Activated CD8-positive, alpha-beta memory T cell treated with anti-CD3 and anti-CD28 coated beads for 36 hours (primary cell): ENCODE results near the gene POP7. TPM values are rescaled to one million over a fixed set of nuclear protein-coding genes. Genes with fewer than 3 reads are reported as not detected.

ENCODE experiments used
- CTCF ChIA-PET: fragments of 350-600 bp; sonication (Branson Sonifier 250); formaldehyde crosslinking; loops from one replicate; lab custom pipeline; 2021; ENCODE audit warnings: antibody characterized with exemption; lab: Charles Lee
- POLR2A ChIA-PET: fragments of 350-600 bp; sonication (Branson Sonifier 250); formaldehyde crosslinking; loops from one replicate; lab custom pipeline; 2021; ENCODE audit warnings: antibody characterized with exemption; lab: Charles Lee
- total RNA-seq, 2 experiments: library from RNA; stranded (reverse); gene quantifications; one replicate each; pipeline ENCODE4 v1.2.3, GENCODE V29; 2021

The POP7 gene
- total RNA-seq, 2 experiments from 2014 or later = 82.3 to 85.9 TPM

DNA sequence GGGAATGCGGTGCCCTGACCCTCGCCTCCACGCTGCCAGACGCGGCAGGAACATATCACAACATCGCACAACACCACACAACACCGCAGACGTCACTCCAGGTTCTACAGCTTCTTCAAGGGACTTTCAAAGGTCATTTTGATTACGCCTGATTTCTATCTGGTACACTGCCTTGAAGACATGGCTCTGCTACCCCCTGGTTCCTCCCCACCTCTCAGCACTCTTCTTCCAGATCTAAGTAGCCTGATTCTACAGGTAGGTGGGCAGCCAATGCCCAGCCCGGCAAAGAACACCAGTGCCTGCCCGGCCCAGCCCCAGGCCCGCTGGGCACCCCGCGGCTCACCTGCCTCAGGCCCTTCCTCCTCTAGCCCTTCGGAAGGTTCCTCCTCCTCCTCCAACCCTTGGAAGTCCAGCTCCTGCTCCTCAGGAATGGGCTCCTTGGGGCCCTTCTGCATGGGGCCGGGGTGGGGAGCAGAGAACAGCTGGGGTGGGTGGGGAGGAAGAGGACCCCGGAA lies 20.2 kb upstream of the POP7 start:
- POLR2A ChIA-PET = no interaction called here
- CTCF ChIA-PET = interaction anchor here (1.0 to 1.6 kb wide), 3 partner anchors 8 to 167 kb away, joined by 3 read pairs; partner anchors contain the start of gene SLC12A9

DNA sequence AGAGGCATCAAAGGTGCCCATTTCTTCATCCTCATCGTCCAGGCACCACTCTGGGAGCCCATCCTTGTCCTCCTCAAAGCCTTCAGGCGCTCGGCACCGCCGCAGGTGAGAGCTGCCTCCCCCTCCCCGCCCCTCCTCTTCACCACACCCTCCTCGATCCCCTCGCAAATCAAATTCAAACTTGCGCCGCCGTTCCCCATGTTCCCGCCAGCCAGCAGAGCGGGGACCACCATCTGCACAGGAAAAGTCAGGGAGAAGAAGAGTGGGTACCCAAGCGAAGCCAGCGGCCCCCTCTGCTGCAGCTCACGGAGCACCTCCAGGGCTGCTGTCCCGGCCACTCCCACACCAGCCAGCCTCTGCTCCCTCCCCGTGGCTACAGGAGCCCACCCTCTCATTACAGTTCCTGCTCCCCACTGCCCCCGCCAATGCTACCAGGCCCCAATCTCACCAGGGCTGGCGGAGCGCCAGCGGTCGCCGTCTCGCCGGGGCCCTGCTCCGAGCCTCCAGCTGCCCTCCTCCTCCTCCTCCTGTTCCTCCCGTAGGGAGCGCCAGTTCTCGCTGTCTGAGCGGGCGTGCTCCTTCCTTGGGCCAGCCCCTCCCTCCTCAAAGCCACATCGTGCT lies 19.6 kb upstream of the POP7 start:
- CTCF ChIA-PET = interaction anchor here (1.0 to 1.6 kb wide), 2 partner anchors 9 to 166 kb away, joined by 3 read pairs; partner anchors contain the start of gene SLC12A9

DNA sequence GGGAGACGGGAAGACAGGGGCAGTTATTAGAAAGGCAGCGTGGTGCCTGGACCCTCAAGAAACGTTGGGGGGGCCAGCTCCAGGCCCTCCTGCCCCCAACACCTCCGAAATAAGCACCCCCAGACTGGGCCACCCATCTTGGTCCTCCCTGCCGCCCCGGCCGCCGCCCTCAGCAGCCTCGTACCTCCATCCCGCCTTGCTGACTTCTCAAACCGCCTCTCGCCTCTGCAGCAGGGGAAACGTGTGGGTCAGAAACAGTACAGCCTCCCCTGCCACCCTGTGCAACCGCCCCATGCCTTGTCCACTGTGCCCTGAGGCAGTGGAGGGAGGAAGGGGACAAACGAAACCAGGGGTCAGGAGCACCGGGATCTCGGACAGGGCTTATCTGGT lies 19.1 kb upstream of the POP7 start:
- ChIA-PET CTCF (no interaction called here), POLR2A (no interaction called here)

More for the DNA sequence above, 19.6 kb upstream of the POP7 start:
- POLR2A ChIA-PET = no interaction called here

GRCh38 chr7:100687261-100687660 lies 18.7 kb upstream of the POP7 start:
- ChIA-PET POLR2A (interaction anchor here (0.8 kb wide), 1 partner anchor 102 kb away, joined by 7 read pairs; the partner anchor contains the start of genes FBXO24 and LRCH4), CTCF (interaction anchor here (0.6 kb wide), 1 partner anchor 1022 kb away, joined by 3 read pairs; no protein-coding TSS in a partner anchor)

DNA sequence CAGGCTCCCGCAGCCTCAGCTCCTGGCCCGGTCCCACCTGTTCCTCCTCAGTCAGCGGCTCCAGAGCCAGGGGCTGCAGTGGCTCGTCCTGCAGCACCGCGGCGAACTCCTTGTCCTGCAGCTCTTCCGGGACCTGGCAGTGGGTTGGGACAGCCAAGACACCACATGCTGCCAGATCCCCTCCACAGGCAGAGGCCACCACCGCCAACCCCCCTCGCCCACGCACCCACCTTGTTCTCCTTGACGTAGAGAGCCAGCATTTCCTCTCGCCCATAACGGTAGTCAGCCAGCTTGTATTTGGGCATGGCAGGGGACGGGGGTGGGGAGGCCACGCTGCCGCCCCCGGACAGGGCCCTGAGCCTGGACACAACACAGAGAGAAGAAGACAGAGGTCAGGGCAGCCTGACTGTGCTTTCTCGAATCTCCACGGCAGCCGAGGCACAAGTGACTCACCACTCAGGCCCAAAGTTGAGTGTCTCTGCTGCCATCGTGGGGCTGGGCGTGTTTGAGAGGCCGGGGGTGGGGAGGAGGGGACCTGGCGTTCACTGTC lies 18.1 kb upstream of the POP7 start:
- POLR2A ChIA-PET = interaction anchor here (0.8 kb wide), 1 partner anchor 102 kb away, joined by 7 read pairs; the partner anchor contains the start of genes FBXO24 and LRCH4
- CTCF ChIA-PET = interaction anchor here (0.6 kb wide), 1 partner anchor 1022 kb away, joined by 3 read pairs; no protein-coding TSS in a partner anchor

DNA sequence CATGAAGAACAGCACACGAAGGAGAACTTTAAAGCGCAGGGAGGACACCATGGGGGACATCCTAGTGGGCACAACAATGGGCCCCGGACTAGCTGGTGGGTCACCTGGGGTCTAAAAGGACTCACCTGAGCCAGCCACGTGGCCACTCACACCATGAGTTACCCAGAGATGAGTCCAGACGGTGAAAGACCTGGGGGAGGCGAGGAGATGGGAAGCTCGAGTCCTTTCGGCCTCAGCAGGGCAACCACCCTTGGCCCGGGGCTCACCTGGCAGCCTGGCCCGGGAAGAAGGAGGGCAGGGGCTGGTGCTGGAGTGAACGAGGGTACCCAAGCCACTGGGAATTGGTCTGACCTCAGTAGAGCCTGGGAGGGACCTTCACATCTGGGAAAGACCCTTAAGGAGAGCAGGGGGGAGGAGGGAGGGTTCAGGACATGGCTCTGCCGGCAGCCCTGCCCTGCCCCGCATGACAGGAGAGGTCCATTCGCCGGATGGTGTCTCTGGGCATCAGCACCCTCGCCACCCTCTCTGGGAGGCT lies 17.5 kb upstream of the POP7 start:
- CTCF ChIA-PET = no interaction called here
- POLR2A ChIA-PET = no interaction called here

DNA sequence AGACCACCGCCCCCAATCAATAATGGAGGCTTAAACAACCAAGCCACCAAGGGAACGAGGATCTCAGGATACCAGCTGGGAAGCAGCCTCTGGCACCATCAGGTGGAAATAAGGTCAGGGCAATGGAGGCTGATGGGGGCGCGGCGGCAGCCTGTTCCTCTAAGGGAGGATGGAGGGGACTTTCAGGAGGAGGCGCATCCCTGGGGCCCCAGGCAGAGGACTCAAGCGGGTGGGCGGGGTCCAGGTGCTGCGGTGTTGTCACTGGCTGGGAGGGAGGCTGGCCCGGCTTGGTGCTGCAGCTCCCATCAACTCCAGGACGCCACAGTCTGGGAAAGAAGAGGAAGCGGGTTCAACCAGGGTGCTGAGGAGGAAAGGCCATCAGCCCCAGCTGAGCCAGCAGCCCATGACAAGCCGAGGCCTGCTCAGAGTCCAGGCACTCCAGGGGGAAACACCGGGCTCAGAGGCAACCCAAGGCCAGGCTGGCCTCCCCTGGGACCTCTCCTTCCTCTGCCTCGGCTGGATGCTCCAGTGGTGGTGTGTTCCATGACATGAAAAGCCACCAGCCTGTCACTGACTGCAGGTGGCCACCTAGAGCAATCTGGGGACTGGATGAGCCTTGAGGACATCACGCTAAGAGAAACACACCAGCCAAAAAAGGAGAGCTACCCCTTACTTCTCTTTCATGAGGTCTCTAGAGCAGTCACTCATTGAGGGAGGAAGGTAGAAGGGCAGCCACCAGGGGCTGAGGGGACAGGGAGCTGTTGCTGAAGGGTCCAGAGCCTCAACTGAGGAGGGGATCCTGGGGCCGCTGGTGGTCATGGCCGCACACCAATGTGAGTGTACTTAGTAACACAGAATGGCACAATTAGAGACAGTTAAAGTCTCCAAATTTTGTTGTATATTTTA lies 16.4 kb upstream of the POP7 start:
- CTCF ChIA-PET = interaction anchor here (1.2 to 8.0 kb wide), 5 partner anchors 11 to 60 kb away, joined by 4 to 78 read pairs (median 17); partner anchors contain the start of gene POP7
- POLR2A ChIA-PET = interaction anchor here (0.6 kb wide), 1 partner anchor 577 kb away, joined by 4 read pairs; no protein-coding TSS in a partner anchor

GRCh38 chr7:100691676-100692577 lies 14.0 kb upstream of the POP7 start:
- POLR2A ChIA-PET = interaction anchor here (1.2 to 2.9 kb wide), 3 partner anchors 14 to 160 kb away, joined by 3 to 10 read pairs (median 5); partner anchors contain the start of genes POP7 and SLC12A9
- CTCF ChIA-PET = interaction anchor here (0.6 to 8.0 kb wide), 20 partner anchors 13 to 133 kb away, joined by 3 to 78 read pairs (median 4); partner anchors contain the start of genes FBXO24, GNB2, LRCH4 and MOSPD3

DNA sequence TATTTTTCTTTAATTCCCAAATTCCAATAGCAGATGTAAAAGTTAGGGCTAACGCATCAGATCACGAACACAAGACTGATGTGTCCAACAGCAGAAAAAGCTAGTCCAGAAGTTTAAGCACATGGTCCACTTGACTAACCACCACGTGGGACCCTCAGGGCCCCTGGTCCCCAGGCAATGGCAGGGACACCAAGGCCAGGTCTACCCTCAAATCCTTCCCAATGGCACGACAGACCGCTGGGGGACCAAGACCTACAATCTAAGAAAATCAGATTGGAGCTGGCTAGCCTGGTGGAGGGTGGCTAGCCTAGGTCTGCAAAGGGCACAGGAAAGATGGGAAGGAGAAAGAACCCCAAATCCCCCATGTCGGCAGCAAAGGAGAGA lies 13.4 kb upstream of the POP7 start:
- CTCF ChIA-PET = interaction anchor here (0.7 to 8.0 kb wide), 12 partner anchors 10 to 133 kb away, joined by 3 to 78 read pairs (median 4); partner anchors contain the start of genes MOSPD3 and POP7

GRCh38 chr7:100693312-100694097 lies 12.4 kb upstream of the POP7 start:
- CTCF ChIA-PET = interaction anchor here (0.6 to 8.0 kb wide), 7 partner anchors 9 to 1773 kb away, joined by 3 to 78 read pairs (median 5); partner anchors contain the start of genes MOSPD3 and POP7
- POLR2A ChIA-PET = interaction anchor here (0.7 to 2.9 kb wide), 3 partner anchors 12 to 88 kb away, joined by 3 to 10 read pairs (median 3); partner anchors contain the start of gene POP7

More for the DNA sequence above, 13.4 kb upstream of the POP7 start:
- POLR2A ChIA-PET = interaction anchor here (0.7 to 2.9 kb wide), 2 partner anchors 13 to 60 kb away, joined by 3 to 10 read pairs; partner anchors contain the start of gene POP7

DNA sequence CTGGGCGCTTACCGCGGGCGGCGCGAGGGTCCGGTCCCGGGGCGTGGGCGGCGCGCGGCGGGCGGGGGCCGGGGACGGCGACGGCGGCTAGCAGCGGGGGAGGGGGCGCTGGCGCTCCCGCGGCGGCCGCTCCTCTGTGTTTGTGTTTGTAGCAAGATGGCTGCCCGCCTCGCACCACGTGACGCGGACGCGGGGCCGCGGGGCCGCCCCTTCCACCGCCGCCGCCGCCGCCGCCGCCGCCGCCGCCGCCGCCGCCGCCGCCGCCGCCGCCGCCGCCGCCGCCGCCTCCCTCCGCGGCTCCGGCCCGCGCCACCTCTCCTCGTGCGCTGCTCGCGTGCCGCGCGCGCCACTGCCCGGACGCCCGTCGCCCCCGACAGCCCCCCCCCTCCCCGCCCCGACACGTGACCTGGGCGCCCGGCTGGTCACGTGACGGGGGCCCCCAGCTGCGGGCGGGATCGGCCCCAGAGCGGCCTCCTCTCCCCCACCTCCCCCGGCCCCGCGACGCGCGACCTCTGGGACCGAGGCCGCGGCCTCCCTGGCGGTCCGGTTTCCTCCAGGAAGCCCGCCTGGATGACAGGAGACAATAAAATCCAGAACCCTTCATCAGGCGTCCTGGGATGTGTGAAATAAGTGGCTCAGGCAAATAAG lies 11.7 kb upstream of the POP7 start, which contains the start of gene GIGYF1:
Gene GIGYF1, minus strand, starts transcription at position 153 of the 648 bp plus-strand sequence. CDS start 6,012 bp downstream, outside the sequence.
- ChIA-PET CTCF (interaction anchor here (0.6 to 8.0 kb wide), 3 partner anchors 11 to 1772 kb away, joined by 4 to 78 read pairs (median 5); partner anchors contain the start of gene POP7), POLR2A (interaction anchor here (0.5 to 2.9 kb wide), 3 partner anchors 11 to 265 kb away, joined by 3 to 10 read pairs (median 4); partner anchors contain the start of genes MEPCE and POP7)

DNA sequence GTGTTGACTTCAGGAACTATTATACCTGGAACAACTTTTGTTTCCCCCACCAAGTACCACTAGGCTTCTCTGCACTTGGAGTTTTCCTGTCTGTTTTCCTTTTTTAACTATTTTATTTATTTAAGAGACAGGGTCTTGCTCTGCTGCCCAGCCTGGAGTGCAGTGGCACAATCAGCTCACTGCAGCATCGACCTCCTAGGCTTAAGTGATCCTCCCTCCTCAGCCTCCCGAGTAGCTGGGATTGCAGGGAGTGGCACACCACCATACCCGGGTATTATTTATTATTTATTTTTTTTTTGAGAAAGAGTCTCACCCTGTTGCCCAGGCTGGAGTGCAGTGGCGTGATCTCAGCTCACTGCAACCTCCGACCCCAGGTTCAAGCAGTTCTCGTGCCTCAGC lies 9.8 kb upstream of the POP7 start:
- POLR2A ChIA-PET = interaction anchor here (0.7 to 2.9 kb wide), 2 partner anchors 7 to 9 kb away, joined by 3 to 16 read pairs; partner anchors contain the start of gene POP7

GRCh38 chr7:100699018-100699417 lies 6.9 kb upstream of the POP7 start:
- ChIA-PET POLR2A (interaction anchor here (0.6 kb wide), 1 partner anchor 258 kb away, joined by 6 read pairs; no protein-coding TSS in a partner anchor), CTCF (interaction anchor here (0.6 kb wide), 2 partner anchors 37 to 317 kb away, joined by 3 to 4 read pairs; no protein-coding TSS in a partner anchor)

More for the DNA sequence above, 9.8 kb upstream of the POP7 start:
- CTCF ChIA-PET = interaction anchor here (1.0 to 8.0 kb wide), 4 partner anchors 9 to 156 kb away, joined by 3 to 78 read pairs (median 4); partner anchors contain the start of genes POP7 and SLC12A9

GRCh38 chr7:100701089-100701488 lies 4.8 kb upstream of the POP7 start:
- ChIA-PET CTCF (interaction anchor here (1.3 kb wide), 1 partner anchor 24 kb away, joined by 3 read pairs; no protein-coding TSS in a partner anchor), POLR2A (interaction anchor here (0.6 kb wide), 2 partner anchors 95 to 254 kb away, joined by 3 read pairs; no protein-coding TSS in a partner anchor)

DNA sequence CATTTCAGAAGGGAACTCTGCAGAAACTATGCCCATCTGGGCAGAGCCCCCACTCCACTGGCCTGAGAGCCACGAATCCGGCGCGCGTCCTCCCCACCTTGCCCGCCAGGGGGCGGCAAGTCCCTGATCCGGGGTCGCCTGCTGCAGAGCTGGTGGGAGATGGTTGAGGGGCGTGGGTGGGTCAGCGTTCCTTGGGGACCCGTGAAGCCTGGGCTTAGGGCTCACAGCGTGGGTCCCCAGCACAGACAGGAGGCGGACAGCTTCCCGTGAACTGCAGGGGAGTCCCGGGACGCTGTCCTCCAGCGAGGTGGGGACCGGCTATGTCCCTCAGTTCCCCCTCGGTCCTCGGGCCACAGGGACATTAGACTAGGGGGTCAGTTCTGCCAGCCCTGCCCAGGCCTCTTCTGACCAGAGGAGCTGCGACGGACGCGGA lies 585 bp upstream of the POP7 start:
- POLR2A ChIA-PET = interaction anchor here (0.6 to 2.4 kb wide), 12 partner anchors 9 to 276 kb away, joined by 3 to 16 read pairs (median 6); partner anchors contain the start of genes FBXO24, GIGYF1, GNB2 and LRCH4
- CTCF ChIA-PET = interaction anchor here (0.5 to 4.1 kb wide), 29 partner anchors 9 to 704 kb away, joined by 3 to 78 read pairs (median 4); partner anchors contain the start of genes AGFG2, EPO, FBXO24 and GIGYF1
